Measurements from ENCODE around the gene ZDHHC14.
"Not testable (repeated sequence)": the region's sequence is repeated elsewhere in the genome, so short reads cannot be mapped to it uniquely, and the experiment has no call there.

ZDHHC14 gene

DNA sequence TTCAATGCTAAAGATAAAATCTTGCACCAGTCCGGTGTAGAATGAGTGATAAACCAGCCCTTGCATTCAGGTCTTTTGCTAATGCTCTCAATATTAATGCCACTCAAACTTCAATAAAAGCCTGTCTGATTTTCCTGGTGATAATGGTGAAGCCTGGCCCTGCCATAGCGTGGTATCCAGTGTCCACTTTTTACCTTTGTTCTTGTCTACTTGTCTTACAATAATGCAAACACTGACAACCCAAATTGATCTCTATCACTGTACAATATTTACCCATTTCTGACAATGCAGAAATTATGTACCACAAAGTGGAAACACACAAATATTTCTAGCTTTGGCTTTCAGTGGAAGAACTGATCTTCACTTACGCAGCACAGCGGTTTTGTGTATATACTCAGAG, 189.1 kb downstream of the ZDHHC14 start:
- no peak for DNase-seq (ENCODE audit: low read depth, low spot score)
- H3K4me3 ChIP-seq (ENCODE audit: low read length), result peak overlapping the region; percentile 7; the same call in 1 of the 2 replicates

DNA sequence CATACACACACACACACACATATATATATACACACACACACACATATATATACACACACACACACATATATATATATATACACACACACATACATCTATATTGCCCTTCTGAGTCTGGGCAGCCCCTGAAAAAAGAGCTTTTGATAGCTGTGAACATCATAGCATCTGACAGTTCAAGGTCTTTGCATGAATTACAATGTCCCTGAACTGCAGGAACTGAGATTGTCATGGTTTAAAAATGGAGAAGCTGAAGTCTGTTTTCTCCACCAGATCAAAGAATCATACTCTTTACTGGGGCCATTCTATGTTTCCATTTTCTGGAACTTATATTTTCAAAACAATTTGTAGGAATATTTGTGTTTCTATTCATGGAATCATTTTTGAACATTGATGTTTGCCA, 189.8 kb downstream of the ZDHHC14 start:
- no peak for DNase-seq (ENCODE audit: low read depth, low spot score)
- H3K4me3 ChIP-seq (ENCODE audit: low read length), result no peak overlapping the region

DNA sequence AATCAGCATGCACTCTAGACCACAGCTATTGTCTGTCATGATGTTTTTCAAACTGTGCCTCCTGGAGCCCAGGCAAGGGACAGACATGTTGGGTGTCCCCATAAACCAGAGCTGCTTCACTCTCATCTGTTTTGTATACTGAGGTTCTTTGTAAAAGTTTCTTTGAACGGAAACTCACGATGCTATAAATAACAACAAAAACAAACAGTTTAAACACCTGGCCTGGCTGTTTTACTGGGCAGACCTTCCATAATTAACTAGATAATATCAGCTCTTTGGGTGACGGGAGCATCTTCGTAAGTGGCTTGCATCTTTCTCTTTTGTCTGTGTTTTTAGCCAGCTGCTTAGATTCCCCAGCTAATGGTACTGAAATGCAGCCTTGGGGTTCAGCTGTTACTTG, 190.3 kb downstream of the ZDHHC14 start:
- DNase-seq (ENCODE audit: low read depth, low spot score), result peak; percentile 42
- no peak overlapping the region for H3K4me3 ChIP-seq (ENCODE audit: low read length)

DNA sequence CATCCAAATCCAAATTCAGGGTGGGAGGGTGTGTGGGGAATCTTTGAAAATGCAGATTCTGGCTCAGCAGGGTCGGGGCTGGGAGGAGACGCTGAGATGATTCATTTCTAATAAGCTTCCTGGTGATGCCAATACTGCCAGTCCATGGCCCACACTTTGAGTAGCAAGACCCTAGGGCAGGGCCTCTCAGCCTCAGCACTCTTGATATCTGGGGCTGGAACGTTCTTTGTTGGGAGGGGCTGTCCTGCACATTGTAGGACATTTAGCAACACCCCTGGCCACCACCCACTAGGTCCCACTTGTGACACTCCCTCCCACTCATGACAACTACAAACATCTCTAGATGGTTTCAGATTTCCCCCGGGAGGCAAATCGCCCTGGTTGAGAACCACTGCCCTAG, 191.0 kb downstream of the ZDHHC14 start:
- DNase-seq (ENCODE audit: low read depth, low spot score), result no peak
- no peak overlapping the region for H3K4me3 ChIP-seq (ENCODE audit: low read length)

DNA sequence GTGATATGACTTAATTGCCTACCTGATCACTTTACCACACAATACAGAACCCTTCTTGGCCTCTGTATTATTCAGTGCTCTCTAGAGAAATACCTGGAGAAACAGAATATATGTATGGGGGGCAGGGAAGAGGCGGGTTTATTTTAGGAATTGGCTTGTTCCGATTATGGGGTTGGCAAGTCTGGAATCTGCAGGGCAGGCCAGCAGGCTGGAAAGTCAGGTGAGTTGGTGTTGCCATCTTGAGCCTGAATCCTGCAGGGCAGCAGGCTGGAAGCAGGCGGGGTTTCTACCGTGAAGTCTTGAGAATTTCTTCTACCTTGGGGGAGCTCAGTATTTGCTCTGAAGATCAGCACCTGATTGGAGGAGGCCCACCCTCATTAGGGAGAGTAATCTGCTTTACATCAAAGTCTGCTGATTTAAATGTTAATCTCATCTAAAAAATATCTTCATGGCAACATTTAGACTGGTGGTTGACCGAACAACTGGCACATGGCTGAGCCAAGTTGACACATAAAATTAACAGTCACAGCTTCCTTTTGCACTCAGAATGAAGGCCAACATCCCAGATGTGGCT, 193.9 kb downstream of the ZDHHC14 start:
- H3K4me3 ChIP-seq (ENCODE audit: low read length), result no peak overlapping the region
- DNase-seq (ENCODE audit: low read depth, low spot score), result no peak

DNA sequence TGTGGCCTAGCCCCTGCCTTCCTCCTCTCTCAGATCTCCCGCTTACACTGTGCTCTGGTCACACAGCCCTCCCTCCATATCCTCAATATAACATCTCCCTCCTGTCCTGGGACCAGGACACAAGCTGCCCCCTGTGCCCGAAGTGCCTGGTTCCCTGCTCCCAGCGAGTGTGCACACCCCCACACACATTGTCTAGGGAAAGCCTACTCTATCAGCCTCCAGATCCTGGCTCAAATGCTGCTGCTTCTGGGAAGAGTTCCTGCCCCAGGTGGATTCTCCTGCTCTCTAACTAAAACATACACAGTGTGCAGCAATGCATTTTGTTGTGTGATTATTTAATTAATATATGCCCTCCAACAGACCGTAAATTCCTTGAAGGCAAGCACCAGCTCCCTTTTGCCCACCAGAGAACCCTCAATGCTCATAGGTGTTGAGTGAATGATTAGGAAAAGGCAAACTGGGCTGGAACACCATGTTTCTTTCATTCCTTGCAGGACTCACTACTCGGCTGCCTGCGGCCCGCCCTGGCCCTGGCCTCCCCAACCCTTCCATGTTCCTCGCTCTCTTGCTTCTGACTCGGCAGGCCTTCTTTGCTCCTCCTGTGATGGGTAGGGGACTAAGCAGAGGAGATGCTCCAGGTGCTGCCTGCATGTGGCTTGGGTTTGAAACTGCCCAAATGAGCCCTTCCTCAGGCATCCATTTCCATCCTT, 194.6 kb downstream of the ZDHHC14 start:
- DNase-seq (ENCODE audit: low read depth, low spot score), result no peak
- H3K4me3 ChIP-seq (ENCODE audit: low read length), result no peak overlapping the region

DNA sequence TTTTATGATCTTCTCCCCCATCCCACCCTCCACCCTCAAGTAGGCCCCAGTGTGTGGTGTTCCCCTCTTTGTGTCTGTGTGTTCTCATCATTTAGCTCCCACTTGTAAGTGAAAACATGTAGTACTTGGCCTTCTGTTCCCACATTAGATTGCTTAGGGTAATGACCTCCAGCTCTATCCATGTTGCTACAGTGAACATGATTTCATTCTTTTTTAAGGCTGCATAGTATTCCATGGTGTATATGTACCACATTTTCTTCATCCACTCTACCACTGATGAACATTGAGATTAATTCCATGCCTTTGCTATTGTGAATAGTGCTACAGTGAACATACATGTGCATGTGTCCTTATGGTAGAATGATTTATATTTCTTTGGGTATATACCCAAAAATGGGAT, 196.0 kb downstream of the ZDHHC14 start:
- not testable (repeated sequence) for H3K4me3 ChIP-seq (ENCODE audit: low read length); DNase-seq (ENCODE audit: low read depth, low spot score)

DNA sequence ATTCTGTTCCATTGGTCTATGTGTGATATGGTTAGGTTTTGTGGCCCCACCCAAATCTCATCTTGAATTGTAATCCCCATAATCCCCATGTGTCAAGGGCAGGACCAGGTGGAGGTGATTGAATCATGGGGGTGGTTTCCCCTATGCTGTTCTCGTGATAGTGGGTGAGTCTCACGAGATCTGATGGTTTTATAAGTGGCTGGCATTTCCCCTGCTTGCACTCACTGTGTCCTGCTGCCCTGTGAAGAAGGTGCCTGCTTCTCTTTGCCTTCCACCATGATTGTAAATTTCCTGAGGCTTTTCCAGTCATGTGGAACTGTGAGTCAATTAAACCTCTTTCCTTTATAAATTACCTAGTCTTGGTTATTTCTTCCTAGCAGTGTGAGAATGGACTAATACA, 197.5 kb downstream of the ZDHHC14 start:
- H3K4me3 ChIP-seq (ENCODE audit: low read length); DNase-seq (ENCODE audit: low read depth, low spot score): not testable (repeated sequence)

DNA sequence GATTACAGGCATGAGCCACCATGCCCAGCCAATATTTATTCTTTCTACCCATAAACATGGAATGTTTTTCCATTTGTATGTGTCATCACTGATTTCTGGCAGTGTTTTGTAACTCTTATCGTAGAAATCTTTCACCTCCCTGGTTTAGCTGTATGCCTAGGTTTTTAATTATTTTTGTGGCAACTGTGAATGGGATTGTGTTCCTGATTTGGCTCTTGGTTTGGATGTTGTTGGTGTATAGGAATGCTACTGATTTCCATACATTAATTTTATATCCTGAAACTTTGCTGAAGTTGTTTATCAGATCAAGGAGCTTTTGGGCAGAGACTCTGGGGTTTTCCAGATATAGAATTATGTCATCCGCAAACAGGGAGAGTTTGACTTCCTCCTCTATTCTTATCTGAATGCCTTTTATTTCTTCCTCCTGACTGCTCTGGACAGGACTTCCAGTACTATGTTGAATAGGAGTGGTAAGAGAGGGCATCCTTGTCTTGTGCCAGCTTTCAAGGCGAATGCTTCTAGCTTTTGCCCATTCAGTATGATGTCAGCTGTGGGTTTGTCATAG, 198.6 kb downstream of the ZDHHC14 start:
- DNase-seq (ENCODE audit: low read depth, low spot score), result no peak
- no peak overlapping the region for H3K4me3 ChIP-seq (ENCODE audit: low read length)

DNA sequence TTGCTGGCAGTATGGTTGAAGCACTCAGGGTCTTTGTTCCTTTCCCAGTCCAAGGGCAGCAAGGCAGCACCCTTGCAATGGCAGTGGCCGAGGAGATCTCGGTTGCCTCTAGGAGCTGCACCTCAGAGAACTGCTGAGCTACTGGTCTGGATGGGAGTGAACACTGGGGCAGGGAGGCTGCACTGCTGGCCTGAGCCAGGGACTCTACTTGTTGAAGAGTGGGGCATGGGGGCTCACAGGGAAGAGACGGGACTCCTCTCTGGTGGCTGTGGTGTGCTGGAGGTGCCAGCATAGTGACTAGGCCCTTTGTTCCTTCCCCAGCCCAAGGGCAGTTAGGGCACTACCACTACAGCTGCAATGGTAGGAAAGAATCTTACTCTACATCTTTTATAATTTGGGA, 203.0 kb downstream of the ZDHHC14 start:
- H3K4me3 ChIP-seq (ENCODE audit: low read length), result no peak overlapping the region
- DNase-seq (ENCODE audit: low read depth, low spot score), result no peak

DNA sequence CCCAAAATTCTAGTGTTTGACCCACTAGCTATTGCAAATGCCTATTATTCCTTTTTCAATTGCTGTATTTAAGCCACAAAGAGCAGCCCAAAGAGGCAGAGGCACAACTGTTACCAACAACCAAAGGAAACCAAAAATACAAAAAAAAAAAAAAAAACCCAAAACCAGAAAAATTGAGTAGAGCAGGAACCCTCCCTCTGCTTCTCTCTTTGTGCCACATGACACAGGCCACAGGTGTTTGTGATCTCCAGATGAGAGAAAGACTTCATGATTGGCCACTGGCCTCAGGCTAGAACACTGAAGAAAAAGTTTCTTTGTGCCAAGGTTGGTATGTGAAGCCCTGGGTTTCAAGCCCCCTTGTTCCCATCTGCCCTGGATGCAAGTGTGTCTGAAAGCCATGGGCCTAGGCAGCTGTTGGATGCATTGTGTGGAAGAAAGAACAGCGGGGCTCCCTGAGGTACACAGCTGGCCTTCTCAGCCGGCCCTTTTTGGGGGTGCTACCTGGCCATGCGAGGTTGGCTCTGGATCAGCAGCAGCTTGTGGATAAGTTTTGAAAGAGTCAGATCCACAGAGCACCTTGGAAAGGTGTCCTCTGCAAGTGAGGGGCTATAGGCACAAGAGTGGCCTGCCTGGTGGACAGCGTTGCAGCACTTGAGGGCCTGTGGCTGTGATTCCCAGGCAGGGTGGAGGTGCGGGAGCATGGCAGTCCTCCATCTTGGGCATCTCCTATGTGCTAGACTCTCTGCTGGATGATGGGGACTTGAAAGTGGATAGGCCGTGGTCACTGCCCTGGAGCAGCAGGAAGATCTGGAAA, 204.5 kb downstream of the ZDHHC14 start:
- peak; percentile 76 for DNase-seq (ENCODE audit: low read depth, low spot score)
- H3K4me3 ChIP-seq (ENCODE audit: low read length), result no peak overlapping the region

DNA sequence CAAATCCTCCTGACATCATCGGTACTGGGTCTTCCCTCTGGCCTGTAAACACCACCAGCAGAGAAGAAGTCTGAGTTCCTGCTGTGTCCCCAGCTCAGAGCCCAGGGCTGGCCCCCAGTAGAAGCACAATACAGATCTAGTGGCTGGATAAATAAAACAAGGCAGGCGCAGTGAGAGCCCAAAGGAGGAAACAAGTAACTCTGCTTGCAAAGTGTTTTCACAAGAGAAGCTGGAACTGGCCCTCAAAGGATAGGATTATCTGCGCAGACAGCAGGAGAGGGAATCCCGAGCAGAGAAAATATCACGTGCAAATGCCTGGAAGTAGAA, 205.1 kb downstream of the ZDHHC14 start:
- H3K4me3 ChIP-seq (ENCODE audit: low read length), result no peak overlapping the region
- no peak for DNase-seq (ENCODE audit: low read depth, low spot score)

DNA sequence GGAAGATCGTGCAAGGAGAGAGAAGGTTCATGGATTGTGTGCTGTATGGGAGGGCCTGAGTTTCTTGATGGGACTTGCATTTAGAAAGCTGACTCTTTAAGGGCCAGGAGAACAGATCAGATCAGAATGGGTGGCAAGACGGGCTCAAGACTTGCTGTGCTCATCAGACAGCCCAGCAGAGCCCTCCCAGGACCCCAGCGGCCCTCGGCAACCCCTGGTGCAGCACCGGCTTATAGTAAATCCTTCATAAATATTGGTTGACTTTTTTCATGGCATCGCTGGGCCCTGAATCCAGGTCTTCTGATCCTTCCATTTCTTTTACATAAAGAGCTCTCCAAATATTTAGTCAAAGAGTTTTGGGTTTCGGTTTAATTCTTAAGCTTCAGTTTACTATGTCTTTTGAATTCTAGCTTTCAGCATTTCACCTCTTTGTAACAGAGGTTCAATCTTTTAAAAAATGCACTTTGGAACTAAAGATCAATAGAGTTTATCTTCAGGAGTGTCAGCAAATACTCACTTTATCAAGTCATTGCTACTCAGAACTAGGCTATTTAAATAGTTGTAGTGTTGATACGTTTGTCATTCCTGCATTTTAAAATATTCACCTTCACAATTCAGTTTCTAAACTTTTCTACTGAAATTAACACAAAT, 205.6 kb downstream of the ZDHHC14 start:
- no peak for DNase-seq (ENCODE audit: low read depth, low spot score)
- H3K4me3 ChIP-seq (ENCODE audit: low read length), result no peak overlapping the region

DNA sequence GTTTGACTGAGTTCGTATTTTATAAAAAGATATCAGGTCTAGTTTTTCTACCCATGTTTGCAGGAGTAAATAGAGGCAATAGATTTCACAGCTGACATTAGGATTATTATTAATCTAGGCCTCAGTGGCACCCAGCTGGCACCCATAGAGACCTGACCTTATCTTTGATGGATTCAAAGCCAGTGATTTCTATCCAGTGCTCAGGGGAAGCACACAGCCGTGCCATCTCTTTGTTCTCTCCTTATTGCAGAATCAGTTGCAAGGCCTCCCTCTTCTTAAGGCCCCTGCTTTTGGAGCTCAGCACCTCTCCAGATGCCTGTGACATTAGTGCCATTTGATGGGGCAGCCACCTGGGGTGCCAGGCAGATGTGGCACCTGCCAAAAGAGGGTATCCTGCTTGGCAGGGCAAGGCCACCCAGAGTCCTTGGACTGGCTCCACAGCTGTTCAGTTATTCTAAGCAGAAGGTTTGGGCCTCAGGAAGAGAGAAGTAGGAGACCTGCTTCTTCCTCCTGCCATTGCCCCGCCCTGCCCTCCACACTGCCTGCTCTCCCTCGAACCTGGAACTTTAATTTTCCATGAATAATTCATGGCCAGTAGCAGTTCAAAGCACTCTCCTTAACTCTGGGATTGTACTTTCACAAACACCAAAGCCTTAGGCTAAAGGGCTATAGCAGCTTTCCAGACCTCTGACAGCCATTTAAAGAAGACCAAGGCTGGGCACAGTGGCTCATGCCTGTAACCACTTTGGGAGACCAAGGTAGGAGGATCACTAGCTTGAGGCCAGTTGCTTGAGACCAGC, 206.3 kb downstream of the ZDHHC14 start:
- DNase-seq (ENCODE audit: low read depth, low spot score), result no peak
- H3K4me3 ChIP-seq (ENCODE audit: low read length), result no peak overlapping the region

DNA sequence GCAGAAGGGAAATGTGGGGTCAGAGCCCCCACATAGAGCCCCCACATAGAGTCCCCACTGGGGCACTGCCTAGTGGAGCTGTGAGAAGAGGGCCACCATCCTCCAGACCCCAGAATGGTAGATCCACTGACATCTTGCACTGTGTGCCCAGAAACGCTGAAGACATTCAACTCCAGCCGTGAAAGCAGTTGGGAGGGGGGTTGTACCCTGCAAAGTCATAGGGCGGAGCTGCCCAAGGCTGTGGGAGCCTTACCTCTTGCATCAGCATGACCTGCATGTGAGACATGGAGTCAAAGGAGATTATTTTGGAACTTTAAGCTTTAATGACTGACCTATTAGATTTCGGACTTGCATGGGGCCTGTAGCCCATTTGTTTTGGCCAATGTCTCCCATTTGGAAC, 209.7 kb downstream of the ZDHHC14 start:
- not testable (repeated sequence) for DNase-seq (ENCODE audit: low read depth, low spot score); H3K4me3 ChIP-seq (ENCODE audit: low read length)

DNA sequence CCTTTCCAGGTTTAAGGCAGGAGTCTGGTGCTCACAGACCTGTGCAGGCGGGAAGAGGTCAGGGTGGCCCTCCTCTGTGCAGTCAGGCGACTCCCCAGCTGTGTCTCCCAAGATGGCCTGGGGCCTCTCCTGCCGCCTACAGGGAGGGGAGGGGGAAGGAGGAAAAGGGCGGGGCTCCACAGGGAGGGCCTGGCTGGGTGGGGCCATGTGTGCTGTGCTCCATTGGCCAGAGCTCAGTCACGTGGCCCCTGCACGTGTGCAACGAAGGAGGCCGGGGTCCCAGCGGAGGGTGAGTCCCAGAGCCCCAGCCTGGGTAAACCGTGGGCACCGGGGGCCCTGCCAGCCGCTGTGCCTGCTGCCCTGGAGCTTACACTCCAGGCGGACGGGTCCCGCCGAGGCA, 211.6 kb downstream of the ZDHHC14 start:
- no peak overlapping the region for H3K4me3 ChIP-seq (ENCODE audit: low read length)
- no peak for DNase-seq (ENCODE audit: low read depth, low spot score)

DNA sequence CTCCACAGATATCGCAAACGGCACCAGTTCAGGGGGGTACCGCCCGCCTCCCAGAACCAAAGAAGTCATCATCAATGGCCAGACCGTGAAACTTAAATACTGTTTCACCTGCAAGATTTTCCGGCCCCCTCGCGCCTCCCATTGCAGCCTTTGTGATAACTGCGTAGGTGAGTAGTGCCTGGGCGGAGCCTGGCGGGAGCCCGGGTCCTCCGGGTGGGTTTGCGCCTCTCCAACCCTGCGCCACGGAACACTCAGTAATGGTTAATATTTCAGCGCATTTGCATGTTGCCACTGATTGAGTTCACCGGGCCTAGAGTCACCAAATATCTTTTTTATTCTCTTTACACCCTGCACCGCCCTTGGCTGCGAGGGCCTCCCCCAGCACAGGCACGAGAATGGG, 212.0 kb downstream of the ZDHHC14 start:
- H3K4me3 ChIP-seq (ENCODE audit: low read length), result no peak overlapping the region
- no peak for DNase-seq (ENCODE audit: low read depth, low spot score)

DNA sequence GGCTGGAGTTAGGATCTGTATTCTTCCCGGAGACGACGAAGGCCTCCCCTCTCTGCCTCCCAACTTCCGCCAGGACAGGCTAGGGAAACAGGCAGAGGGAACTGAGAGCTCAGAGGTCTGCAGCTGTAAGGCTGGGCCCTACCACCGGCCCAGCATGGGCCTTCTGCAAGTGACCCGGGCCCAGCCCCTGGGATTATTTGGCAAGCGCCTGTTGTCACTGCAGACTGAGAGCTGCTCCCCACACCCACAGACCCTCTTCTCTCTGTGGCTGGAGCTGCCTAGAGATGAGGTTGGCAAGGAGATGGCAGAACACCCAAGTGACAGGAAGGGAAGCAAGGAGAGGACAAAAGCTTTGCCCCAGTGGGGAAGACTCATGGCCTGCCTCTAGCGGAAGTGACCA, 212.6 kb downstream of the ZDHHC14 start:
- H3K4me3 ChIP-seq (ENCODE audit: low read length), result no peak overlapping the region
- no peak for DNase-seq (ENCODE audit: low read depth, low spot score)

DNA sequence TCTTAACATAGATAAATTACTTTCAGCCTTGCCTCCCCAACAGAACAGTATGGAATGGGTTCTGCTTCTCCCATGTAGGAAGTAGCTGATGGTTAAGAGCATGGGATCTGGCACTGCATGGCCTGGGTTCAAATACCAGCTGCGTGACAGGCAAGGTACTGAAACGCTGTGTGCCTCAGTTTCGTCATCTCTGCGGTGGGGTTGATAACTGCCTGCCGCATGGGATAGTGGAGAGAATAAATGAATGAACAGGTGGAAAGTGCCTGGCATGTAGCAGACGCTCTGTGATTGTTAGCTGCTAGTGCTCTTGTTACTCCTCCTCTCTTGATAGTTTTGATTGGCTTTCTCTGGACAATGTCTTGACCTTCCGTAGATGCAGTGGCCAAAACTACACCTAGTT, 213.3 kb downstream of the ZDHHC14 start:
- H3K4me3 ChIP-seq (ENCODE audit: low read length), result no peak overlapping the region
- DNase-seq (ENCODE audit: low read depth, low spot score), result no peak

Data from Jurkat, Clone E6-1 (cell line).